Naive thymus-derived CD4-positive, alpha-beta T cell (primary cell): Measurements from ENCODE around the gene STK4. TPM values are rescaled to one million over a fixed set of nuclear protein-coding genes. Genes with fewer than 3 reads are reported as not detected.

Source experiments
- ATAC-seq: fragments of 150-1000 bp; cut with Tn5 transposase; 2 replicates; pipeline ENCODE4 v1.10.0; 2021; ENCODE audit warnings: mild to moderate bottlenecking, moderate library complexity
- CTCF ChIA-PET: fragments of 350-600 bp; sonication (Branson Sonifier 250); formaldehyde crosslinking; loops from one replicate; lab custom pipeline; 2021; ENCODE audit warnings: antibody characterized with exemption; lab: Charles Lee
- POLR2A ChIA-PET: fragments of 350-600 bp; sonication (Branson Sonifier 250); formaldehyde crosslinking; loops from one replicate; lab custom pipeline; 2021; ENCODE audit warnings: antibody characterized with exemption, inconsistent platforms; lab: Charles Lee
- DNase-seq, 9 donors: peaks; one replicate each; pipeline versions ENCODE4 v3.0.0 to v3.0.0-alpha.2; 2020 to 2022; ENCODE audit warnings: mixed read lengths in 1 of 9
- H3K27ac ChIP-seq: one replicate; pipeline ENCODE4 v1.7.0; 2013; ENCODE audit warnings: mild to moderate bottlenecking, low read depth, low read length, moderate library complexity
- H3K27me3 ChIP-seq, 2 donors: one replicate each; pipeline ENCODE4 v1.7.0; 2013; ENCODE audit warnings: low read length in 2 of 2, mild to moderate bottlenecking in 2 of 2, moderate library complexity in 2 of 2; ENCODE audit not compliant: control insufficient read depth in 2 of 2, insufficient read depth in 2 of 2
- H3K36me3 ChIP-seq, 3 experiments: 1 replicate in 2 of 3; 2 replicates in 1 of 3; pipeline ENCODE4 v1.7.0; 2013; ENCODE audit warnings: low read length in 3 of 3, mild to moderate bottlenecking in 3 of 3, moderate library complexity in 1 of 3; ENCODE audit not compliant: insufficient read depth in 3 of 3, control insufficient read depth in 2 of 3
- H3K4me1 ChIP-seq, 2 donors: one replicate each; pipeline ENCODE4 v1.7.0; 2013; ENCODE audit warnings: low read length in 2 of 2, mild to moderate bottlenecking in 2 of 2, moderate library complexity in 1 of 2; ENCODE audit not compliant: control insufficient read depth in 2 of 2, insufficient read depth in 2 of 2
- H3K4me3 ChIP-seq: 2 replicates; pipeline ENCODE4 v1.7.0; 2013; ENCODE audit warnings: mild to moderate bottlenecking, low read length
- H3K9me3 ChIP-seq, 3 experiments: 1 replicate in 2 of 3; 2 replicates in 1 of 3; pipeline ENCODE4 v1.7.0; 2013; ENCODE audit warnings: low read length in 3 of 3; ENCODE audit not compliant: control insufficient read depth in 2 of 3
- H3K27ac Mint-ChIP-seq, 9 donors: one replicate each; pipeline ENCODE4 v1.8.0; 2020 to 2022; ENCODE audit warnings: mixed read lengths in 9 of 9, mild to moderate bottlenecking in 8 of 9, moderate library complexity in 5 of 9, inconsistent platforms in 2 of 9
- H3K27me3 Mint-ChIP-seq, 5 donors: one replicate each; pipeline ENCODE4 v1.8.0; 2021 to 2022; ENCODE audit warnings: mixed read lengths in 5 of 5, mild to moderate bottlenecking in 1 of 5
- H3K36me3 Mint-ChIP-seq, 5 donors: one replicate each; pipeline ENCODE4 v1.8.0; 2020 to 2022; ENCODE audit warnings: mixed read lengths in 5 of 5, mild to moderate bottlenecking in 3 of 5, inconsistent platforms in 1 of 5
- H3K4me1 Mint-ChIP-seq, 7 donors: one replicate each; pipeline ENCODE4 v1.8.0; 2020 to 2022; ENCODE audit warnings: mixed read lengths in 7 of 7, mild to moderate bottlenecking in 3 of 7, inconsistent platforms in 1 of 7
- H3K4me3 Mint-ChIP-seq, 10 donors: one replicate each; pipeline ENCODE4 v1.8.0; 2020 to 2022; ENCODE audit warnings: mild to moderate bottlenecking in 10 of 10, mixed read lengths in 10 of 10, moderate library complexity in 6 of 10, inconsistent platforms in 2 of 10
- H3K9me3 Mint-ChIP-seq, 11 donors: one replicate each; pipeline ENCODE4 v1.8.0; 2020 to 2022; ENCODE audit warnings: mixed read lengths in 11 of 11, mild to moderate bottlenecking in 4 of 11, inconsistent platforms in 1 of 11, moderate library complexity in 1 of 11
- intact Hi-C, 2 donors: fragments of 100-400 bp; cut with micrococcal nuclease; formaldehyde crosslinking; loops; one replicate each; pipeline ENCODE4 v1.15.1; 2023
- polyA plus RNA-seq, 2 donors: library from polyadenylated mRNA; unstranded; fragments of 300-500 nt; fragmentation: Illumina TruSeq; gene quantifications; one replicate each; pipeline ENCODE4 v1.2.3, GENCODE V29; 2021
- total RNA-seq, 6 experiments: library from RNA in 5 of 6; stranded (reverse) in 5 of 6; gene quantifications; 1 replicate in 5 of 6; 2 replicates in 1 of 6; pipeline ENCODE4 v1.2.3 and lab custom pipeline; 2021 to 2026

Gene STK4
- total and polyA plus RNA-seq, 7 experiments from 2014 or later = 175 to 383 (median 247) TPM

- no peak overlapping the region for H3K4me3 Mint-ChIP-seq
- POLR2A ChIA-PET = no interaction called here
- H3K9me3 Mint-ChIP-seq = no peaks in the 10 kb centered on the region
- H3K36me3 Mint-ChIP-seq = no peaks in the 10 kb centered on the region
- H3K27ac Mint-ChIP-seq = no peak overlapping the region
- Histone ChIP-seq H3K9me3 (no peaks in the 10 kb centered on the region), H3K4me3 (no peak overlapping the region), H3K36me3 (no peaks in the 10 kb centered on the region), H3K27me3 (no peaks in the 10 kb centered on the region), H3K27ac (no peak overlapping the region), H3K4me1 (no peaks in the 10 kb centered on the region)
- ATAC-seq (no peak), DNase-seq (no peak)
- H3K4me1 Mint-ChIP-seq = peaks cover 0 to 6% (median 4%) of the 10 kb centered on the region in 7 donors
- CTCF ChIA-PET = no interaction called here
- peaks cover 0 to 28% (median 13%) of the 10 kb centered on the region in 5 donors for H3K27me3 Mint-ChIP-seq
- intact Hi-C loops = no loop called here
Observed at GRCh38 chr20:45115829-45116228, 149.5 kb downstream of the STK4 start.

- no peaks in the 10 kb centered on the region for H3K36me3 ChIP-seq
- no peaks in the 10 kb centered on the region for H3K27me3 ChIP-seq
- no peaks in the 10 kb centered on the region for H3K9me3 ChIP-seq
- Mint-ChIP-seq H3K27ac (no peak overlapping the region), H3K36me3 (no peaks in the 10 kb centered on the region), H3K4me3 (no peak overlapping the region), H3K4me1 (peaks cover 0 to 6% (median 4%) of the 10 kb centered on the region in 7 donors), H3K27me3 (peaks cover 0 to 38% (median 13%) of the 10 kb centered on the region in 5 donors), H3K9me3 (no peaks in the 10 kb centered on the region)
- ChIA-PET CTCF (interaction anchor here (0.6 kb wide), 1 partner anchor 1453 kb away, joined by 3 read pairs; no protein-coding TSS in a partner anchor), POLR2A (no interaction called here)
- no peaks in the 10 kb centered on the region for H3K4me1 ChIP-seq
- H3K4me3 ChIP-seq = no peak overlapping the region
- ATAC-seq = no peak
- no peak for DNase-seq
- intact Hi-C loops = no loop called here
- no peak overlapping the region for H3K27ac ChIP-seq
Observed at GRCh38 chr20:45117581-45117980, 151.3 kb downstream of the STK4 start.

DNA sequence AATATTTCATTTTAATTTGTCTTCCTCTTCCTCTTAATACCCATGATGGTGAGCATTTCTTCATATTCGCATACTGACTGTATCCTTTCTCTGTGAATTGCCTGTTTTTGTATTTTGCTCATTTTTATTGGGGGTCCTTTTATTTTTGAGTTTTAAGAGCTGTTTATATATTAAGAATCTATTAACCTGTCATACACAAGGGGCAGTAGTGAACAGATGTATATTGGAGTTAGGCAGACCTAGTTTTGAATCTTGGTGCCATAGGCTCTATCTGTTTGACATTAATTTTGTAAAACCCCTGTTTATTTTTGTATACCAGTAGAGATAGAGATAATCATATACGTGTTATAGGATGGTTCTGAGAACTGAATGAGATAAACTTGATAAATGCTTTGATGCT lies 151.7 kb downstream of the STK4 start:
- DNase-seq (no peak), ATAC-seq (no peak)
- H3K4me1 Mint-ChIP-seq = peaks cover 0 to 6% (median 4%) of the 10 kb centered on the region in 7 donors
- H3K4me3 Mint-ChIP-seq = no peak overlapping the region
- no peaks in the 10 kb centered on the region for H3K4me1 ChIP-seq
- peaks cover 0 to 40% (median 13%) of the 10 kb centered on the region in 5 donors for H3K27me3 Mint-ChIP-seq
- no peak overlapping the region for H3K27ac Mint-ChIP-seq
- intact Hi-C loops = no loop called here
- H3K27me3 ChIP-seq = no peaks in the 10 kb centered on the region
- H3K9me3 Mint-ChIP-seq = no peaks in the 10 kb centered on the region
- H3K36me3 Mint-ChIP-seq = no peaks in the 10 kb centered on the region
- no peak overlapping the region for H3K27ac ChIP-seq
- POLR2A ChIA-PET = no interaction called here
- H3K36me3 ChIP-seq = no peaks in the 10 kb centered on the region
- CTCF ChIA-PET = interaction anchor here (0.6 kb wide), 1 partner anchor 1453 kb away, joined by 3 read pairs; no protein-coding TSS in a partner anchor
- H3K4me3 ChIP-seq = no peak overlapping the region
- H3K9me3 ChIP-seq = no peaks in the 10 kb centered on the region

- intact Hi-C loops = no loop called here
- POLR2A ChIA-PET = no interaction called here
- no peak overlapping the region for H3K4me3 Mint-ChIP-seq
- CTCF ChIA-PET = interaction anchor here (1.1 kb wide), 1 partner anchor 20 kb away, joined by 4 read pairs; no protein-coding TSS in a partner anchor
- no peak for ATAC-seq
- DNase-seq = no peak
- H3K9me3 Mint-ChIP-seq = peaks cover 0 to 3% (median 0%) of the 10 kb centered on the region in 11 donors
- Histone ChIP-seq H3K36me3 (no peaks in the 10 kb centered on the region), H3K27me3 (no peaks in the 10 kb centered on the region), H3K9me3 (no peaks in the 10 kb centered on the region), H3K4me3 (no peak overlapping the region), H3K27ac (no peak overlapping the region), H3K4me1 (no peaks in the 10 kb centered on the region)
- H3K27ac Mint-ChIP-seq = no peak overlapping the region
- H3K4me1 Mint-ChIP-seq = peaks cover 0 to 5% (median 3%) of the 10 kb centered on the region in 7 donors
- H3K27me3 Mint-ChIP-seq = peaks cover 0 to 40% (median 18%) of the 10 kb centered on the region in 5 donors
- peaks cover 0 to 6% (median 0%) of the 10 kb centered on the region in 5 donors for H3K36me3 Mint-ChIP-seq
Observed at GRCh38 chr20:45119556-45120266, 153.4 kb downstream of the STK4 start.

DNA sequence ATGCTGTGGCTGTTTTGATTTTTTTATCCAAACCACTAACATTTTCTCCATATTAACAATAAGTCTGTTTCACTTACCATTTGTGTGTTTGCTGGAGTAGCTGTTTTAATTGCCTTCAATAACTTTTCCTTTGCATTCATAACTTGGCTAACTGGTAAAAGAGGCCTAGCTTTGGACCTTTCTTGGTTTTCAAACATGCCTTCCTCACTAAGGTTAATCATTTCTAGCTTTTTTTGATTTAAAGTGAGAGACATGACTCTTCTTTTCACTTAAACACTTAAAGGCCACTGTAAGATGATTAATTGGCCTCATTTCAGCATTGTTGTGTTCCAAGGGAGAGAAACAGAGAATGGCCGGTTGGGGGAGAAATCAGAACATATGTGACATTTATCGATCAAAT lies 155.1 kb downstream of the STK4 start:
- POLR2A ChIA-PET = no interaction called here
- ATAC-seq = no peak

GRCh38 chr20:45124365-45124764 lies 158.1 kb downstream of the STK4 start, which contains the start of gene WFDC12:
WFDC12 (minus strand) TSS chr20:45124465; CDS start chr20:45124447, 18 bp downstream.
- ATAC-seq = no peak
- ChIA-PET POLR2A (no interaction called here), CTCF (no interaction called here)
- Mint-ChIP-seq H3K27ac (no peak within 1 kb of the TSS), H3K36me3 (peaks cover 0 to 6% (median 0%) of the 10 kb centered on the region in 5 donors), H3K27me3 (peaks cover 13 to 54% (median 23%) of the 10 kb centered on the region in 5 donors), H3K4me1 (no peaks in the 10 kb centered on the region), H3K9me3 (peaks cover 0 to 3% (median 0%) of the 10 kb centered on the region in 11 donors), H3K4me3 (no peak within 1 kb of the TSS)
- Histone ChIP-seq H3K27ac (no peak within 1 kb of the TSS), H3K27me3 (no peaks in the 10 kb centered on the region), H3K9me3 (no peaks in the 10 kb centered on the region), H3K4me3 (no peak within 1 kb of the TSS), H3K4me1 (no peaks in the 10 kb centered on the region), H3K36me3 (no peaks in the 10 kb centered on the region)
- intact Hi-C loops = no loop called here
- no peak for DNase-seq

More for the DNA sequence above, 155.1 kb downstream of the STK4 start:
- Histone ChIP-seq H3K9me3 (no peaks in the 10 kb centered on the region), H3K4me3 (no peak overlapping the region), H3K27ac (no peak overlapping the region), H3K36me3 (no peaks in the 10 kb centered on the region), H3K27me3 (no peaks in the 10 kb centered on the region), H3K4me1 (no peaks in the 10 kb centered on the region)
- intact Hi-C loops = no loop called here
- no peak for DNase-seq
- no peak overlapping the region for H3K27ac Mint-ChIP-seq
- H3K27me3 Mint-ChIP-seq = peaks cover 4 to 47% (median 19%) of the 10 kb centered on the region in 5 donors
- CTCF ChIA-PET = interaction anchor here (0.6 kb wide), 1 partner anchor 8 kb away, joined by 3 read pairs; no protein-coding TSS in a partner anchor
- peaks cover 0 to 3% (median 0%) of the 10 kb centered on the region in 7 donors for H3K4me1 Mint-ChIP-seq
- peaks cover 0 to 6% (median 0%) of the 10 kb centered on the region in 5 donors for H3K36me3 Mint-ChIP-seq
- peaks cover 0 to 3% (median 0%) of the 10 kb centered on the region in 11 donors for H3K9me3 Mint-ChIP-seq
- H3K4me3 Mint-ChIP-seq = no peak overlapping the region
